Erythroblast (primary cell): Measurements from ENCODE around the gene NBEA.

Experiments used
- GATA1 ChIP-seq: IDR thresholded peaks from 2 replicates; pipeline ENCODE4 v1.6.1; 2011; ENCODE audit warnings: low read depth, mild to moderate bottlenecking, control low read depth, low read length, moderate library complexity
- POLR2A ChIP-seq: IDR thresholded peaks from 2 replicates; pipeline ENCODE4 v1.6.1; 2011; ENCODE audit warnings: mild to moderate bottlenecking, low read length

- TF ChIP-seq POLR2A, result no peak
- no peak for TF ChIP-seq GATA1
Measured at GRCh38 chr13:34935841-34936240, 6.2 kb upstream of the NBEA start.
